HepG2 (cell line): ENCODE data around the gene NBEA. TPM values are rescaled to one million over a fixed set of nuclear protein-coding genes. Genes with fewer than 3 reads are reported as not detected.

ENCODE experiments used
- ATAC-seq: fragments of 200-7000 bp; cut with Tn5 transposase; 3 replicates; pipeline ENCODE4 v1.9.1; 2020; ENCODE audit warnings: mild to moderate bottlenecking, moderate library complexity
- BruUV-seq: library from RNA; stranded (reverse); fragments of 400-500 nt; replicated peaks from 2 replicates; lab custom pipeline; 2021; lab: Mats Ljungman, UMichigan
- CTCF ChIA-PET: fragments of 300-600 bp; formaldehyde crosslinking; extraction: SDS; loops from one replicate; lab custom pipeline; 2021; ENCODE audit warnings: low total read pairs, inconsistent platforms, low intra/inter-chr PET ratio; lab: Yijun Ruan, JAX
- POLR2A ChIA-PET: fragments of 350-600 bp; sonication (Branson Sonifier 250); formaldehyde crosslinking; loops from one replicate; lab custom pipeline; 2020; ENCODE audit warnings: antibody characterized with exemption, inconsistent platforms; lab: Yijun Ruan, JAX
- DNase-seq: peaks from one replicate; pipeline ENCODE4 v3.0.0-alpha.2; 2015; ENCODE audit warnings: low spot score
- FAIRE-seq: peaks from 3 replicates; lab custom pipeline; 2011; peaks lifted over from hg19 to GRCh38; lab: Jason Lieb, UNC
- H2AFZ ChIP-seq: one replicate; pipeline ENCODE4 v1.6.1; 2011; ENCODE audit warnings: low read length, inconsistent platforms
- H3K27ac ChIP-seq: fragments of 300-600 bp; 3 replicates; pipeline ENCODE4 v1.8.0; 2011; ENCODE audit warnings: mixed run types, mild to moderate bottlenecking, mixed read lengths, low read length, inconsistent platforms; ENCODE audit not compliant: insufficient read depth; ENCODE audit errors: extremely low read length
- H3K27me3 ChIP-seq, 2 experiments: fragments of 200-600 bp in 1 of 2; 2 replicates in 1 of 2; 3 replicates in 1 of 2; pipeline versions ENCODE4 v1.6.0 to v1.8.0; 2011; ENCODE audit warnings: low read length in 2 of 2, mild to moderate bottlenecking in 2 of 2, moderate library complexity in 2 of 2, inconsistent platforms in 1 of 2; ENCODE audit not compliant: insufficient read depth in 2 of 2, control insufficient read depth in 1 of 2
- H3K36me3 ChIP-seq, 2 experiments: fragments of 200-600 bp in 1 of 2; replicated peaks in 1 of 2; 2 replicates in 1 of 2; 3 replicates in 1 of 2; pipeline versions ENCODE4 v1.5.1 to v1.8.0; 2011; ENCODE audit warnings: low read length in 2 of 2, inconsistent platforms in 1 of 2; ENCODE audit not compliant: insufficient read depth in 2 of 2, control insufficient read depth in 1 of 2
- H3K4me1 ChIP-seq: 2 replicates; pipeline ENCODE4 v1.5.1; 2012; ENCODE audit warnings: low read length, inconsistent platforms; ENCODE audit not compliant: insufficient read depth
- H3K4me2 ChIP-seq: 2 replicates; pipeline ENCODE4 v1.6.0; 2011; ENCODE audit warnings: low read depth, low read length, inconsistent platforms
- H3K4me3 ChIP-seq, 3 experiments: fragments of 200-600 bp in 1 of 3; sonication (generic), shearing (Covaris generic) in 1 of 3; replicated peaks in 1 of 3; 2 replicates each; pipeline ENCODE4 v1.5.1; 2011 to 2016; ENCODE audit warnings: low read length in 3 of 3, inconsistent platforms in 2 of 3, low read depth in 2 of 3, mild to moderate bottlenecking in 2 of 3, control low read depth in 1 of 3, mixed read lengths in 1 of 3; ENCODE audit not compliant: insufficient read depth in 1 of 3
- H3K79me2 ChIP-seq: one replicate; pipeline ENCODE4 v1.6.1; 2011; ENCODE audit warnings: low read length, inconsistent platforms; ENCODE audit not compliant: insufficient read depth
- H3K9ac ChIP-seq: 2 replicates; pipeline ENCODE4 v1.6.0; 2011; ENCODE audit warnings: mild to moderate bottlenecking, low read depth, low read length, inconsistent platforms; ENCODE audit not compliant: insufficient read depth
- H3K9me3 ChIP-seq: 2 replicates; pipeline ENCODE4 v1.5.1; 2012; ENCODE audit warnings: mild to moderate bottlenecking, low read length
- H4K20me1 ChIP-seq: 2 replicates; pipeline ENCODE4 v1.6.0; 2011; ENCODE audit warnings: inconsistent platforms, mild to moderate bottlenecking, low read length, moderate library complexity; ENCODE audit not compliant: insufficient read depth
- CHD4 ChIP-seq: fragments of 200-600 bp; sonication (generic); IDR thresholded peaks from 2 replicates; pipeline ENCODE4 v1.7.0; 2017; ENCODE audit warnings: mild to moderate bottlenecking, low read length, borderline replicate concordance
- NR2C2 ChIP-seq: sonication (generic); formaldehyde crosslinking; IDR thresholded peaks from 2 replicates; pipeline ENCODE4 v1.4.0; 2020; ENCODE audit warnings: missing genetic modification reagents, mild to moderate bottlenecking, moderate library complexity, borderline replicate concordance
- PAWR ChIP-seq: sonication (generic); formaldehyde crosslinking; IDR thresholded peaks from 2 replicates; pipeline ENCODE4 v1.4.0; 2020; ENCODE audit warnings: missing genetic modification reagents, mild to moderate bottlenecking, borderline replicate concordance
- POLR2AphosphoS5 ChIP-seq: IDR thresholded peaks from 2 replicates; pipeline ENCODE4 v1.6.1; 2012; ENCODE audit warnings: low read depth, low read length
- RFX3 ChIP-seq: IDR thresholded peaks from 2 replicates; pipeline ENCODE4 v1.6.1; 2016; ENCODE audit warnings: missing biosample characterization, missing genetic modification reagents
- ZC3H13 ChIP-seq: sonication (generic); formaldehyde crosslinking; IDR thresholded peaks from 2 replicates; pipeline ENCODE4 v1.8.1; 2023; ENCODE audit warnings: mild to moderate bottlenecking, missing genetic modification reagents, moderate library complexity
- ZKSCAN5 ChIP-seq: sonication (generic); formaldehyde crosslinking; IDR thresholded peaks from 2 replicates; pipeline ENCODE4 v1.5.1; 2020; ENCODE audit warnings: mild to moderate bottlenecking, missing genetic modification reagents
- ZNF343 ChIP-seq: sonication (generic); formaldehyde crosslinking; IDR thresholded peaks from 2 replicates; pipeline ENCODE4 v1.4.0; 2020; ENCODE audit warnings: mild to moderate bottlenecking, missing genetic modification reagents
- ZNF607 ChIP-seq: sonication (generic); formaldehyde crosslinking; IDR thresholded peaks from 2 replicates; pipeline ENCODE4 v1.5.1; 2020; ENCODE audit warnings: missing genetic modification reagents, mild to moderate bottlenecking, borderline replicate concordance
- ZNF619 ChIP-seq: sonication (generic); formaldehyde crosslinking; IDR thresholded peaks from 2 replicates; pipeline ENCODE4 v1.4.0; 2020; ENCODE audit warnings: mild to moderate bottlenecking, missing genetic modification reagents
- ZNF776 ChIP-seq: sonication (generic); formaldehyde crosslinking; IDR thresholded peaks from 2 replicates; pipeline ENCODE4 v1.4.0; 2020; ENCODE audit warnings: mild to moderate bottlenecking, missing genetic modification reagents
- ZSCAN21 ChIP-seq: sonication (generic); formaldehyde crosslinking; IDR thresholded peaks from 2 replicates; pipeline ENCODE4 v1.8.0; 2022; ENCODE audit warnings: mild to moderate bottlenecking, missing genetic modification reagents, moderate library complexity, borderline replicate concordance
- WGBS: methylation state at CpG from one replicate; pipeline ENCODE4 v1.1.6; 2017; ENCODE audit warnings: low lambda C conversion rate; 5-methylcytosine and 5-hydroxymethylcytosine counted together
- in situ Hi-C: cut with HindIII; loops from 2 replicates; pipeline ENCODE4 v1.10.0; 2017; ENCODE audit warnings: low pct_unique_long_range_greater_than_20kb; ENCODE audit not compliant: extremely low pct_ligation_motif_present
- intact Hi-C: fragments of 100-400 bp; cut with micrococcal nuclease; formaldehyde crosslinking; loops from one replicate; pipeline ENCODE4 v1.10.0; 2022; ENCODE audit not compliant: unreplicated experiment
- polyA plus RNA-seq, 8 experiments: library from polyadenylated mRNA; depleted of rRNA in 3 of 8; stranded (reverse) in 7 of 8; unstranded in 1 of 8; fragments of >200 nt; fragmentation: Illumina TruSeq in 4 of 8; extraction: Trizol in 4 of 8; gene quantifications; 2 replicates each; pipeline versions ENCODE4 v1.2.1 to v1.2.3, GENCODE V29; 2011 to 2016; ENCODE audit warnings: low read depth in 4 of 8, missing spikeins in 1 of 8, mixed read lengths in 1 of 8; ENCODE audit not compliant: insufficient read depth in 1 of 8
- total RNA-seq, 5 experiments: library from RNA; depleted of rRNA; stranded (reverse); fragments of >200 nt; fragmentation: Illumina TruSeq; extraction: Trizol; gene quantifications; 2 replicates each; pipeline ENCODE4 v1.2.3, GENCODE V29; 2016; ENCODE audit warnings: low read depth in 1 of 5
- TF ChIP-seq, protein P1 (sequence below): sonication (generic); formaldehyde crosslinking; IDR thresholded peaks from 2 replicates; pipeline ENCODE4 v1.5.0; 2020; ENCODE audit warnings: missing genetic modification reagents
- TF ChIP-seq, protein P2 (sequence below): sonication (generic); formaldehyde crosslinking; IDR thresholded peaks from 2 replicates; pipeline ENCODE4 v1.5.1; 2020; ENCODE audit warnings: mild to moderate bottlenecking, missing genetic modification reagents, borderline replicate concordance
- TF ChIP-seq, protein P3 (sequence below): sonication (generic); formaldehyde crosslinking; IDR thresholded peaks from 2 replicates; pipeline ENCODE4 v1.5.1; 2020; ENCODE audit warnings: mild to moderate bottlenecking, missing genetic modification reagents, borderline replicate concordance

NBEA gene
- total and polyA plus RNA-seq, 2 of the 13 experiments (the other 11 are each of a cell fraction or from before 2014, with no cell fraction given): 2.7 to 2.8 TPM

DNA sequence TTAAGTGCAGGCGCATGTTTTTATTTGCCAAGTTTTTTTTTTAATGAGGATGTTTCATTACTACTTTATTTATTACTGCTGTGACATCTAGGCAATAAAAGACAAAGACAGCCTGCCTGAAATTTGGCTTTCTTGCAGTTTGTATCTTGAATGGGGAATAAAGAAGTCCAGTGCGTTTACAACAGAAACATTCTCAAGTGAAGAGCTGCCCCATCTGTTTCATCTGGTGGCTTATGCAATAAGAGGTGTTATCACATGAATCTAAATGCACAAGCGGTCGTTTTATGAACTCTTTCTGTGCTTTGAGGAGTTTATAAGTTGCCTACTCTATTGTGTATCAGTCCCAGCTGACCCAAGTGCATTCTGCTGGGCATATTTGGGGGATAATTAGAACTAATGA, 547.0 kb downstream of the NBEA start:
- in situ Hi-C loops (no loop called here), intact Hi-C loops (no loop called here)
- H3K36me3 ChIP-seq: no peaks in the 10 kb centered on the region
- no peak overlapping the region for H2AFZ ChIP-seq
- ATAC-seq (no peak), DNase-seq (no peak), FAIRE-seq (no peak)
- H3K4me3 ChIP-seq: no peak overlapping the region
- no peaks in the 10 kb centered on the region for H3K4me1 ChIP-seq
- WGBS: 49% methylated on average over 4 of the region's 4 CpGs
- H4K20me1 ChIP-seq: no peaks in the 10 kb centered on the region
- no peaks in the 10 kb centered on the region for H3K9me3 ChIP-seq
- ChIA-PET POLR2A (no interaction called here), CTCF (no interaction called here)
- no peak overlapping the region for H3K9ac ChIP-seq
- no peak overlapping the region for H3K27ac ChIP-seq
- no peaks in the 10 kb centered on the region for H3K27me3 ChIP-seq
- BruUV-seq: no TSS peak
- no peak overlapping the region for H3K4me2 ChIP-seq
- no peaks in the 10 kb centered on the region for H3K79me2 ChIP-seq
- TF ChIP-seq ZC3H13: no peak
- TF ChIP-seq ZNF776 (CRISPR knock-in tag): no peak
- TF ChIP-seq POLR2AphosphoS5: no peak
- no peak for TF ChIP-seq ZSCAN21 (CRISPR knock-in tag)
- TF ChIP-seq, protein P1, sequence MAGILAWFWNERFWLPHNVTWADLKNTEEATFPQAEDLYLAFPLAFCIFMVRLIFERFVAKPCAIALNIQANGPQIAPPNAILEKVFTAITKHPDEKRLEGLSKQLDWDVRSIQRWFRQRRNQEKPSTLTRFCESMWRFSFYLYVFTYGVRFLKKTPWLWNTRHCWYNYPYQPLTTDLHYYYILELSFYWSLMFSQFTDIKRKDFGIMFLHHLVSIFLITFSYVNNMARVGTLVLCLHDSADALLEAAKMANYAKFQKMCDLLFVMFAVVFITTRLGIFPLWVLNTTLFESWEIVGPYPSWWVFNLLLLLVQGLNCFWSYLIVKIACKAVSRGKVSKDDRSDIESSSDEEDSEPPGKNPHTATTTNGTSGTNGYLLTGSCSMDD: no peak
- TF ChIP-seq ZNF607 (CRISPR knock-in tag): no peak
- TF ChIP-seq PAWR (CRISPR knock-in tag): no peak
- TF ChIP-seq, protein P2, sequence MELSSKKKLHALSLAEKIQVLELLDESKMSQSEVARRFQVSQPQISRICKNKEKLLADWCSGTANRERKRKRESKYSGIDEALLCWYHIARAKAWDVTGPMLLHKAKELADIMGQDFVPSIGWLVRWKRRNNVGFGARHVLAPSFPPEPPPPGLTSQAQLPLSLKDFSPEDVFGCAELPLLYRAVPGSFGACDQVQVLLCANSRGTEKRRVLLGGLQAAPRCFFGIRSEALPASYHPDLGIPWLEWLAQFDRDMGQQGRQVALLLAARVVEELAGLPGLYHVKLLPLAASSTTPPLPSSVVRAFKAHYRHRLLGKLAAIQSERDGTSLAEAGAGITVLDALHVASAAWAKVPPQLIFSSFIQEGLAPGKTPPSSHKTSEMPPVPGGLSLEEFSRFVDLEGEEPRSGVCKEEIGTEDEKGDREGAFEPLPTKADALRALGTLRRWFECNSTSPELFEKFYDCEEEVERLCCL (CRISPR knock-in tag): no peak
- no peak for TF ChIP-seq NR2C2 (CRISPR knock-in tag)
- TF ChIP-seq RFX3 (CRISPR knock-in tag): no peak
- no peak for TF ChIP-seq ZNF343 (CRISPR knock-in tag)
- TF ChIP-seq ZNF619 (CRISPR knock-in tag): no peak
- TF ChIP-seq ZKSCAN5 (CRISPR knock-in tag): no peak
- TF ChIP-seq CHD4: no peak
- TF ChIP-seq, protein P3, sequence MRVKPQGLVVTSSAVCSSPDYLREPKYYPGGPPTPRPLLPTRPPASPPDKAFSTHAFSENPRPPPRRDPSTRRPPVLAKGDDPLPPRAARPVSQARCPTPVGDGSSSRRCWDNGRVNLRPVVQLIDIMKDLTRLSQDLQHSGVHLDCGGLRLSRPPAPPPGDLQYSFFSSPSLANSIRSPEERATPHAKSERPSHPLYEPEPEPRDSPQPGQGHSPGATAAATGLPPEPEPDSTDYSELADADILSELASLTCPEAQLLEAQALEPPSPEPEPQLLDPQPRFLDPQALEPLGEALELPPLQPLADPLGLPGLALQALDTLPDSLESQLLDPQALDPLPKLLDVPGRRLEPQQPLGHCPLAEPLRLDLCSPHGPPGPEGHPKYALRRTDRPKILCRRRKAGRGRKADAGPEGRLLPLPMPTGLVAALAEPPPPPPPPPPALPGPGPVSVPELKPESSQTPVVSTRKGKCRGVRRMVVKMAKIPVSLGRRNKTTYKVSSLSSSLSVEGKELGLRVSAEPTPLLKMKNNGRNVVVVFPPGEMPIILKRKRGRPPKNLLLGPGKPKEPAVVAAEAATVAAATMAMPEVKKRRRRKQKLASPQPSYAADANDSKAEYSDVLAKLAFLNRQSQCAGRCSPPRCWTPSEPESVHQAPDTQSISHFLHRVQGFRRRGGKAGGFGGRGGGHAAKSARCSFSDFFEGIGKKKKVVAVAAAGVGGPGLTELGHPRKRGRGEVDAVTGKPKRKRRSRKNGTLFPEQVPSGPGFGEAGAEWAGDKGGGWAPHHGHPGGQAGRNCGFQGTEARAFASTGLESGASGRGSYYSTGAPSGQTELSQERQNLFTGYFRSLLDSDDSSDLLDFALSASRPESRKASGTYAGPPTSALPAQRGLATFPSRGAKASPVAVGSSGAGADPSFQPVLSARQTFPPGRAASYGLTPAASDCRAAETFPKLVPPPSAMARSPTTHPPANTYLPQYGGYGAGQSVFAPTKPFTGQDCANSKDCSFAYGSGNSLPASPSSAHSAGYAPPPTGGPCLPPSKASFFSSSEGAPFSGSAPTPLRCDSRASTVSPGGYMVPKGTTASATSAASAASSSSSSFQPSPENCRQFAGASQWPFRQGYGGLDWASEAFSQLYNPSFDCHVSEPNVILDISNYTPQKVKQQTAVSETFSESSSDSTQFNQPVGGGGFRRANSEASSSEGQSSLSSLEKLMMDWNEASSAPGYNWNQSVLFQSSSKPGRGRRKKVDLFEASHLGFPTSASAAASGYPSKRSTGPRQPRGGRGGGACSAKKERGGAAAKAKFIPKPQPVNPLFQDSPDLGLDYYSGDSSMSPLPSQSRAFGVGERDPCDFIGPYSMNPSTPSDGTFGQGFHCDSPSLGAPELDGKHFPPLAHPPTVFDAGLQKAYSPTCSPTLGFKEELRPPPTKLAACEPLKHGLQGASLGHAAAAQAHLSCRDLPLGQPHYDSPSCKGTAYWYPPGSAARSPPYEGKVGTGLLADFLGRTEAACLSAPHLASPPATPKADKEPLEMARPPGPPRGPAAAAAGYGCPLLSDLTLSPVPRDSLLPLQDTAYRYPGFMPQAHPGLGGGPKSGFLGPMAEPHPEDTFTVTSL (CRISPR knock-in tag): no peak
